Hepatocyte (in vitro differentiated cells): Measurements from ENCODE around the gene OTOGL.

Source experiments
- EZH2 ChIP-seq: fragments of 200-600 bp; sonication (generic); IDR thresholded peaks from 2 replicates; pipeline ENCODE4 v1.6.1; 2016; ENCODE audit warnings: antibody characterized with exemption, mild to moderate bottlenecking, borderline replicate concordance
- EZH2phosphoT487 ChIP-seq: fragments of 200-600 bp; sonication (generic); IDR thresholded peaks from one replicate; pipeline ENCODE4 v1.6.1; 2018; ENCODE audit warnings: antibody characterized with exemption, mild to moderate bottlenecking, low read depth, moderate library complexity; ENCODE audit not compliant: unreplicated experiment, severe bottlenecking
- TF ChIP-seq, protein P1 (sequence below): fragments of 200-600 bp; sonication (generic); IDR thresholded peaks from 2 replicates; pipeline ENCODE4 v1.5.1; 2016; ENCODE audit warnings: antibody characterized with exemption, mild to moderate bottlenecking; ENCODE audit not compliant: poor library complexity

DNA sequence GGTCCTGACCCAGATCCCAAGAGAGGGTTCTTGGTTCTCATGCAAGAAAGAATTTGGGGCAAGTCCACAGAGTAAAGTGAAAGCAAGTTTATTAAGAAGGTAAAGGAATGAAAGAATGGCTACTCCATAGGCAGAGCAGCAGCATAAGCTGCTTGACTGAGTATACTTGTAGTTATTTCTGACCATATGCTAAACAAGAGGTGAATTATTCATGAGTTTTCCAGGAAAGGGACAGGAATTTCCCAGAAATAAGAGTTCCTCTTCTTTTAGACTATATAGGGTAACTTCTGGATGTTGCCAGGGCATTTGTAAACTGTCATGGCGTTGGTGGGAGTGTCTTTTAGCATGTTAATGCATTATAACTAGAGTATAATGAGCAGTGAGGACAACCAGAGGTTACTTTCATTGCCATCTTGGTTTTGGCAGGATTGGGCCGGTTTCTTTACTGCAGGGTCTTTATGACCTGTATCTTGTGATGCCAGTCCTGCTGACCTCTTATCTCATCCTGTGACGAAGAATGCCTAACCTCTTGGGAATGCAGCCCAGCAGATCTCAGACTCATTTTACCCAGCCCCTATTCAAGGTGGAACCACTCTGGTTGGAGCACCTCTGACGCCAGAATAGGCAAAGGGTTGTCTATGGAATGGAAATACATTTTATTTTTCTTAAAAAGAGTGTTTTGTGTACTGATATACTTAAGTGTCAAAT, 113.8 kb downstream of the OTOGL start:
- TF ChIP-seq, protein P1, sequence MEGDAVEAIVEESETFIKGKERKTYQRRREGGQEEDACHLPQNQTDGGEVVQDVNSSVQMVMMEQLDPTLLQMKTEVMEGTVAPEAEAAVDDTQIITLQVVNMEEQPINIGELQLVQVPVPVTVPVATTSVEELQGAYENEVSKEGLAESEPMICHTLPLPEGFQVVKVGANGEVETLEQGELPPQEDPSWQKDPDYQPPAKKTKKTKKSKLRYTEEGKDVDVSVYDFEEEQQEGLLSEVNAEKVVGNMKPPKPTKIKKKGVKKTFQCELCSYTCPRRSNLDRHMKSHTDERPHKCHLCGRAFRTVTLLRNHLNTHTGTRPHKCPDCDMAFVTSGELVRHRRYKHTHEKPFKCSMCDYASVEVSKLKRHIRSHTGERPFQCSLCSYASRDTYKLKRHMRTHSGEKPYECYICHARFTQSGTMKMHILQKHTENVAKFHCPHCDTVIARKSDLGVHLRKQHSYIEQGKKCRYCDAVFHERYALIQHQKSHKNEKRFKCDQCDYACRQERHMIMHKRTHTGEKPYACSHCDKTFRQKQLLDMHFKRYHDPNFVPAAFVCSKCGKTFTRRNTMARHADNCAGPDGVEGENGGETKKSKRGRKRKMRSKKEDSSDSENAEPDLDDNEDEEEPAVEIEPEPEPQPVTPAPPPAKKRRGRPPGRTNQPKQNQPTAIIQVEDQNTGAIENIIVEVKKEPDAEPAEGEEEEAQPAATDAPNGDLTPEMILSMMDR, result no peak
- TF ChIP-seq EZH2, result no peak
- TF ChIP-seq EZH2phosphoT487, result no peak
